Activated CD4-positive, alpha-beta T cell treated with anti-CD3 and anti-CD28 coated beads, Interleukin-2, amount 10 ng/mL, durations not matched to agents 7 days and 5 days (primary cell): ENCODE results near the gene CDC7. TPM values are rescaled to one million over a fixed set of nuclear protein-coding genes. Genes with fewer than 3 reads are reported as not detected.
"Not testable (repeated sequence)": the region's sequence is repeated elsewhere in the genome, so short reads cannot be mapped to it uniquely, and the experiment has no call there.

Experiments
- CTCF ChIA-PET: fragments of 350-600 bp; sonication (Branson Sonifier 250); formaldehyde crosslinking; loops from one replicate; lab custom pipeline; 2021; ENCODE audit warnings: antibody characterized with exemption; lab: Charles Lee
- POLR2A ChIA-PET: fragments of 350-600 bp; sonication (Branson Sonifier 250); formaldehyde crosslinking; loops from one replicate; lab custom pipeline; 2021; ENCODE audit warnings: antibody characterized with exemption; lab: Charles Lee
- DNase-seq: peaks from one replicate; pipeline ENCODE4 v3.0.0-alpha.2; 2020
- H3K27ac Mint-ChIP-seq: one replicate; pipeline ENCODE4 v1.8.0; 2021; ENCODE audit warnings: mild to moderate bottlenecking, moderate library complexity, mixed read lengths
- H3K27me3 Mint-ChIP-seq: one replicate; pipeline ENCODE4 v1.8.0; 2021; ENCODE audit warnings: mixed read lengths
- H3K36me3 Mint-ChIP-seq: one replicate; pipeline ENCODE4 v1.8.0; 2021; ENCODE audit warnings: low read depth, mixed read lengths
- H3K4me1 Mint-ChIP-seq: one replicate; pipeline ENCODE4 v1.8.0; 2021; ENCODE audit warnings: mixed read lengths
- H3K4me3 Mint-ChIP-seq: one replicate; pipeline ENCODE4 v1.8.0; 2021; ENCODE audit warnings: mild to moderate bottlenecking, moderate library complexity, mixed read lengths
- H3K9me3 Mint-ChIP-seq: one replicate; pipeline ENCODE4 v1.8.0; 2021; ENCODE audit warnings: mixed read lengths
- total RNA-seq, 2 experiments: library from RNA; stranded (reverse); gene quantifications; one replicate each; pipeline ENCODE4 v1.2.3, GENCODE V29; 2021

The CDC7 gene
- total RNA-seq, 2 experiments from 2014 or later, result 31.4 to 34.7 TPM

GRCh38 chr1:91515994-91516393, 15.3 kb downstream of the CDC7 start:
- no peak for DNase-seq
- H3K27ac Mint-ChIP-seq, result no peak overlapping the region
- H3K36me3 Mint-ChIP-seq, result peaks cover 61% of the 10 kb centered on the region
- no peaks in the 10 kb centered on the region for H3K9me3 Mint-ChIP-seq
- no peak overlapping the region for H3K4me3 Mint-ChIP-seq
- H3K27me3 Mint-ChIP-seq, result no peaks in the 10 kb centered on the region
- ChIA-PET POLR2A (no interaction called here), CTCF (interaction anchor here (1.5 to 2.1 kb wide), 2 partner anchors 15 to 412 kb away, joined by 3 to 7 read pairs; partner anchors contain the start of gene CDC7)
- peaks cover 16% of the 10 kb centered on the region for H3K4me1 Mint-ChIP-seq

DNA sequence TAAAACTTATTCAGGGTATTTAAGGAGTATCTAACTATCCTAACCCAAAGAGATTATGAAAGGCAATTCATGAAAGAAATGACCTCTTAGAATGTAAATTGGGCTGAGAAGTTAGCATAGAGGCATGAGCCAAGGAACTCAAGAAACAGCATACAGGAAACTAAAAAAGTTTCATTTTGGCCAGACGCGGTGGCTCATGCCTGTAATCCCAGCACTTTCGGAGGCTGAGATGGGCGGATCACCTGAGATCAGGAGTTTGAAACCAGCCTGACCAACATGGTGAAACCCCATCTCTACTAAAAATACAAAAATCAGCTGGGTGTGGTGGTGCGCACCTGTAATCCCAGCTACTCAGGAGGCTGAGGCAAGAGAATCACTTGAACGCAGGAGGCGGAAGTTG, 16.0 kb downstream of the CDC7 start:
- Mint-ChIP-seq H3K4me1 (peaks cover 18% of the 10 kb centered on the region), H3K36me3 (peaks cover 61% of the 10 kb centered on the region)
- CTCF ChIA-PET, result interaction anchor here (1.5 to 2.1 kb wide), 2 partner anchors 16 to 411 kb away, joined by 3 to 7 read pairs; partner anchors contain the start of gene CDC7
- DNase-seq, H3K27ac Mint-ChIP-seq, H3K9me3 Mint-ChIP-seq, H3K4me3 Mint-ChIP-seq, POLR2A ChIA-PET, H3K27me3 Mint-ChIP-seq: not testable (repeated sequence)

DNA sequence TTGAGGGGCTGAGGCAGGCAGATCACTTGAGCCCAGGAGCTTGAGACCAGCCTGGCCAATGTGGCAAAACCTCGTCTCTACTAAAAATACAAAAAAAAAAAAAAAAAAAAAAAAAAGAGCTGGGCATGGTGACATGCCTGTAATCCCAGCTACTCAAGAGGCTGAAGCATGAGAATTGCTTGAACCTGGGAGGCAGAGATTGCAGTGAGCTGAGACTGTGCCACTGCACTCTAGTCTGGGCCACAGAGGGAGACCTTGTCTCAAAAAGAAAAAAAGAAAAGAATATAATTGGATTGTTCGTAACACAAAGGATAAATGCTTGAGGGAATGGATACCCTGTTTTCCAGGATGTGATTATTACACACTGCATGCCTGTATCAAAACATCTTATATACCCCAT, 18.5 kb downstream of the CDC7 start:
- CTCF ChIA-PET, result interaction anchor here (0.6 to 1.3 kb wide), 4 partner anchors 9 to 1313 kb away, joined by 3 to 4 read pairs (median 4); partner anchors contain the start of gene RPL5
- H3K4me1 Mint-ChIP-seq, result peaks cover 30% of the 10 kb centered on the region
- H3K27me3 Mint-ChIP-seq, H3K4me3 Mint-ChIP-seq, H3K27ac Mint-ChIP-seq, H3K9me3 Mint-ChIP-seq, DNase-seq: not testable (repeated sequence)
- POLR2A ChIA-PET, result interaction anchor here (0.7 kb wide), 1 partner anchor 433 kb away, joined by 3 read pairs; no protein-coding TSS in a partner anchor
- peaks cover 56% of the 10 kb centered on the region for H3K36me3 Mint-ChIP-seq

- ChIA-PET POLR2A (no interaction called here), CTCF (no interaction called here)
- Mint-ChIP-seq H3K4me1 (peaks cover 28% of the 10 kb centered on the region), H3K27ac (no peak overlapping the region), H3K9me3 (no peaks in the 10 kb centered on the region), H3K4me3 (no peak overlapping the region), H3K36me3 (peaks cover 54% of the 10 kb centered on the region), H3K27me3 (no peaks in the 10 kb centered on the region)
- no peak for DNase-seq
These were observed 20.4 kb downstream of the CDC7 start for GRCh38 chr1:91520942-91521507.

- H3K4me1 Mint-ChIP-seq, result peaks cover 25% of the 10 kb centered on the region
- H3K27ac Mint-ChIP-seq, result peak overlapping the region; percentile 37
- H3K36me3 Mint-ChIP-seq, result peaks cover 38% of the 10 kb centered on the region
- no peak overlapping the region for H3K4me3 Mint-ChIP-seq
- CTCF ChIA-PET, result interaction anchor here (1.5 to 1.9 kb wide), 3 partner anchors 9 to 22 kb away, joined by 3 to 5 read pairs (median 4); partner anchors contain the start of gene CDC7
- DNase-seq, result no peak
- POLR2A ChIA-PET, result no interaction called here
- no peaks in the 10 kb centered on the region for H3K27me3 Mint-ChIP-seq
- H3K9me3 Mint-ChIP-seq, result no peaks in the 10 kb centered on the region
These were observed 22.8 kb downstream of the CDC7 start for GRCh38 chr1:91523482-91523881.

- POLR2A ChIA-PET, result no interaction called here
- CTCF ChIA-PET, result interaction anchor here (1.3 kb wide), 1 partner anchor 23 kb away, joined by 3 read pairs; no protein-coding TSS in a partner anchor
- peaks cover 29% of the 10 kb centered on the region for H3K4me1 Mint-ChIP-seq
- H3K36me3 Mint-ChIP-seq, result peaks cover 36% of the 10 kb centered on the region
- no peak overlapping the region for H3K4me3 Mint-ChIP-seq
- H3K9me3 Mint-ChIP-seq, result no peaks in the 10 kb centered on the region
- H3K27me3 Mint-ChIP-seq, result no peaks in the 10 kb centered on the region
- no peak overlapping the region for H3K27ac Mint-ChIP-seq
- DNase-seq, result no peak
These were observed 25.8 kb downstream of the CDC7 start for GRCh38 chr1:91526496-91526895.

DNA sequence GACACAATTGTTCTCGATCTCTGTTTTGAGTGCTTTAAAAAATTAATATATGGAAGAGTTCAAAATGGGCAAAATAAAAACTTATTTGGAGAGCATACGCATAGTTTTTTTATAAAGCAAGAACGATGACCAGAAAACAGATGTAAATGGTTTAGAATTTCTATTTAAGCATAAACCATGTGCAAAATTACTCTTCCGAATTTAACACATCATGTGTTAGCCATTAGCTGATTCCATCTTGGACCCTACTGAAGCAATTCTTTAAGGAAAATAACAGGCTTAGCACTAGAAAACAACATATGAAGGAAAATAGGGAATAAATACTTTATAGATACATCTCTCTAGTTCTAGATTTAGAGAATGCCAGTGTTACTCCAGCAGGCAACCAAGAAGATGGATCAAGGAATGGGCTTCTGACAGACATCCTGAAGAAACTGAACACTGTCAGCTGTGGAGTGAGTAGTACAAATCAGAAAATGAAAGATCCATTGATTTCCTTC, 26.7 kb downstream of the CDC7 start:
- peaks cover 27% of the 10 kb centered on the region for H3K4me1 Mint-ChIP-seq
- DNase-seq, result no peak
- CTCF ChIA-PET, result interaction anchor here (1.3 kb wide), 2 partner anchors 10 to 22 kb away, joined by 3 read pairs; no protein-coding TSS in a partner anchor
- H3K36me3 Mint-ChIP-seq, result peaks cover 33% of the 10 kb centered on the region
- H3K27ac Mint-ChIP-seq, result no peak overlapping the region
- H3K4me3 Mint-ChIP-seq, result no peak overlapping the region
- POLR2A ChIA-PET, result no interaction called here
- H3K9me3 Mint-ChIP-seq, result no peaks in the 10 kb centered on the region
- no peaks in the 10 kb centered on the region for H3K27me3 Mint-ChIP-seq

DNA sequence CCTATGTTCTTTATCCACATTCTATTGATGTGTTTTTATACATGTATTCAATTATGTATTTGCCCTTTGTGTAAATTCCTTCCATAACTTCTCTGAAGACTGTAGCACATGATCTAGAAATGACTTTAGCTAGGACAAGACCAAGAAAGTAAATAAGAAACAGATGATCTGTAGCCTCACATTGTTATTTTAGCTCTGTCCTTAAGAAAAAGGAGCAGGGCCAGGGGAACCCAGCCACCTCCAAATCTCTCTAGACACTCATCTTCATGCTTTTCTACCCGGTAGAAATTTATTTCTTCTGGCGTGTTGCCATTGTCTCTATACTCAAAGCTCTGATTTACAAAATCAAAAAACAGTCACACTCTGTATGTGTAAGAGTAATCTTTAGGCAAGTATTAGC, 27.1 kb downstream of the CDC7 start:
- CTCF ChIA-PET, result interaction anchor here (0.8 to 1.3 kb wide), 3 partner anchors 9 to 22 kb away, joined by 3 read pairs; no protein-coding TSS in a partner anchor
- POLR2A ChIA-PET, result no interaction called here
- H3K4me1 Mint-ChIP-seq, result peaks cover 27% of the 10 kb centered on the region
- H3K27ac Mint-ChIP-seq, result no peak overlapping the region
- no peak overlapping the region for H3K4me3 Mint-ChIP-seq
- no peak for DNase-seq
- H3K27me3 Mint-ChIP-seq, result no peaks in the 10 kb centered on the region
- H3K9me3 Mint-ChIP-seq, result no peaks in the 10 kb centered on the region
- H3K36me3 Mint-ChIP-seq, result peaks cover 36% of the 10 kb centered on the region

- CTCF ChIA-PET, result interaction anchor here (0.6 to 1.7 kb wide), 2 partner anchors 13 to 1790 kb away, joined by 3 to 6 read pairs; no protein-coding TSS in a partner anchor
- H3K36me3 Mint-ChIP-seq, result peaks cover 32% of the 10 kb centered on the region
These were observed 29.2 kb downstream of the CDC7 start for GRCh38 chr1:91529856-91530255.

DNA sequence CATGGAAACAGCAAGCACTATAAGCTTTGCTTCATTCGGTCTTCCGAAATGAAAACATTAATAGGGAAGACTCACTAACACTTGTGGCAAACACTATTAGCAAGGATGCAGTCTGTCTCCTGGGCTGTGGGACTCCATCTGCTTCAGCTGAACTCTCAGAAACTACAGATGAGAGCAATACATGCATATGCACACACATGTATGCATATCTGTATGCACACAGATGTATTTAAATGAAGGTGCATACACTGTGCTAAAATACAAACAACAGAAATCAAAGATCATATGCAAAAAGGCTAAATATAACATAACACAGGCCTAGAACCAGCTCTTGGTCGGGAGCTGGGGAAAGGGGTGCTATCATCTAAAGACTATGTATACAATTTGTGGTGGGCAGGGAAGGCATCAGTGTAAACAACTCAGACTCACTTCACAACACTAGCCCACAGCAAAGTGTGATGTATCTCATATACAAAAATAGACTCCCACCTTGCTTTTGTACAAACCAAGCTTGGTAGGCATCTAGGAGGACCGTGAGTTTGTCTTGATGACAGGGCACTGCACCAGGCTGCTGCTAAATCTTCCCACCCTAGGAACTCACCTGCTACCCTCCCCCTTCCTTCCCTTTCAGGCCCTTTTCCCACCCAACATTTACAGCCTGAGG, 32.8 kb downstream of the CDC7 start:
- H3K9me3 Mint-ChIP-seq, result no peaks in the 10 kb centered on the region
- H3K27ac Mint-ChIP-seq, result no peak overlapping the region
- ChIA-PET POLR2A (no interaction called here), CTCF (interaction anchor here (0.6 to 1.4 kb wide), 3 partner anchors 9 to 46 kb away, joined by 3 to 4 read pairs (median 3); no protein-coding TSS in a partner anchor)
- peaks cover 33% of the 10 kb centered on the region for H3K4me1 Mint-ChIP-seq
- peaks cover 21% of the 10 kb centered on the region for H3K36me3 Mint-ChIP-seq
- DNase-seq, result no peak
- H3K27me3 Mint-ChIP-seq, result no peaks in the 10 kb centered on the region
- no peak overlapping the region for H3K4me3 Mint-ChIP-seq

More at GRCh38 chr1:91529856-91530255, 29.2 kb downstream of the CDC7 start:
- H3K27me3 Mint-ChIP-seq, result no peaks in the 10 kb centered on the region
- DNase-seq, result no peak
- no peak overlapping the region for H3K27ac Mint-ChIP-seq
- peaks cover 29% of the 10 kb centered on the region for H3K4me1 Mint-ChIP-seq
- no peak overlapping the region for H3K4me3 Mint-ChIP-seq
- no peaks in the 10 kb centered on the region for H3K9me3 Mint-ChIP-seq
- POLR2A ChIA-PET, result no interaction called here

- ChIA-PET CTCF (interaction anchor here (1.0 to 1.4 kb wide), 3 partner anchors 11 to 241 kb away, joined by 3 read pairs; no protein-coding TSS in a partner anchor), POLR2A (no interaction called here)
- no peaks in the 10 kb centered on the region for H3K27me3 Mint-ChIP-seq
- H3K36me3 Mint-ChIP-seq, result peaks cover 18% of the 10 kb centered on the region
- peaks cover 24% of the 10 kb centered on the region for H3K4me1 Mint-ChIP-seq
- H3K9me3 Mint-ChIP-seq, result peaks cover 3% of the 10 kb centered on the region
- no peak for DNase-seq
- H3K27ac Mint-ChIP-seq, result no peak overlapping the region
- H3K4me3 Mint-ChIP-seq, result no peak overlapping the region
These were observed 34.8 kb downstream of the CDC7 start for GRCh38 chr1:91535441-91535840.

DNA sequence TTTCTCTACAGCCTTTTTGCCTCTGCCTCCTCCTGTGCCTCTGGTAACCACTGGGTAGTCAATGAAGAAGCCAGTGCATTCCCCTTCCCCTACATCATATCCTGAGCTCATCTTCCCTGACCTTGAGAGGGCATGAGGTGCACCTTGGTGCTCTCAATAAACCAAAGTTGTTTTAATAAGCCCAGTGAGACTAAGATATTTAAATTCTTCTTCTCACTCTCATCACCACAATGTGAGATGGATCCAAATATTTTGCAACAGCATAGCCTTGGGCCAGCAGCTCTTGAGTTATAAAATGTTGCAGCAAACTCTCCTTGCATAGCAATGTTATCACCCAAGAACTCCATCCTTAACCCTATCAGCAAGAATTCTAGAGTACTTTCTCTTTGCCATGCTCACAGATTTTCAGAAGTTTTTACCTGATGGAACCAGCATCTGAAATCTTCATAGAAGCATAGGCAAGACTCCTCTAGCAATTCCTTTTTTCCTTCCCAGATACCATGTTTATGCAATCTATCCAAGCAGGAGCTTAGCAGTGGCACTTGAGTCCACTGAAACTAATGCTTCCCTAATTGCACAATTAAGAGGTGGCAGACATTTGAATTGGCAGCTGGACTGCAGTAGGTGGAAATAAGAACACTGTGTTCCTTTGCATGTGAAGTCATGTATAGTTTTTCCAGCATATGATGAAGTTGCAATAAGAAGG, 36.8 kb downstream of the CDC7 start:
- H3K27me3 Mint-ChIP-seq, result no peaks in the 10 kb centered on the region
- CTCF ChIA-PET, result interaction anchor here (0.9 to 1.8 kb wide), 5 partner anchors 9 to 28 kb away, joined by 3 to 5 read pairs (median 3); no protein-coding TSS in a partner anchor
- H3K9me3 Mint-ChIP-seq, result peaks cover 21% of the 10 kb centered on the region
- no peak overlapping the region for H3K27ac Mint-ChIP-seq
- H3K4me1 Mint-ChIP-seq, result peaks cover 35% of the 10 kb centered on the region
- POLR2A ChIA-PET, result no interaction called here
- peaks cover 31% of the 10 kb centered on the region for H3K36me3 Mint-ChIP-seq
- no peak for DNase-seq
- no peak overlapping the region for H3K4me3 Mint-ChIP-seq
